Mesothelial cell of epicardium (in vitro differentiated cells): ENCODE measurements around the gene STK40. TPM values are rescaled to one million over a fixed set of nuclear protein-coding genes. Genes with fewer than 3 reads are reported as not detected.

Experiments used
- DNase-seq, 2 experiments: peaks; one replicate each; pipeline ENCODE4 v3.0.0; 2021; ENCODE audit warnings: low spot score in 2 of 2; ENCODE audit not compliant: unreplicated experiment in 2 of 2
- H3K27ac Mint-ChIP-seq: 2 replicates; pipeline ENCODE4 v1.8.0; 2021; ENCODE audit warnings: mixed read lengths
- H3K27me3 Mint-ChIP-seq: 2 replicates; pipeline ENCODE4 v1.8.0; 2021; ENCODE audit warnings: low read depth, mixed read lengths
- H3K36me3 Mint-ChIP-seq: 2 replicates; pipeline ENCODE4 v1.8.0; 2021; ENCODE audit warnings: mixed read lengths
- H3K4me1 Mint-ChIP-seq: 2 replicates; pipeline ENCODE4 v1.8.0; 2021; ENCODE audit warnings: mixed read lengths
- H3K4me3 Mint-ChIP-seq: 2 replicates; pipeline ENCODE4 v1.8.0; 2021; ENCODE audit warnings: mild to moderate bottlenecking, moderate library complexity, mixed read lengths
- H3K9me3 Mint-ChIP-seq: 2 replicates; pipeline ENCODE4 v1.8.0; 2021; ENCODE audit warnings: mixed read lengths
- CTCF ChIP-seq: fragments of 200-600 bp; sonication (generic); IDR thresholded peaks from one replicate; pipeline ENCODE4 v1.5.0; 2021; ENCODE audit warnings: antibody characterized with exemption; ENCODE audit not compliant: unreplicated experiment
- total RNA-seq: library from RNA; stranded (reverse); gene quantifications from 3 replicates; pipeline ENCODE4 v1.2.1, GENCODE V29; 2021

STK40 gene
- total RNA-seq, 1 donor from 2014 or later: 42.7 TPM

- H3K27ac Mint-ChIP-seq: no peak overlapping the region
- H3K4me1 Mint-ChIP-seq: peaks cover 22% of the 10 kb centered on the region
- no peak for DNase-seq
Observed at GRCh38 chr1:36391271-36391670, 5.5 kb upstream of the STK40 start.

GRCh38 chr1:36390411-36390810 is 4.7 kb upstream of the STK40 start:
- Mint-ChIP-seq H3K4me1 (peaks cover 23% of the 10 kb centered on the region), H3K27ac (no peak overlapping the region)

More at GRCh38 chr1:36391271-36391670, 5.5 kb upstream of the STK40 start:
- Mint-ChIP-seq H3K36me3 (peaks cover 14% of the 10 kb centered on the region), H3K4me3 (no peak overlapping the region), H3K9me3 (no peaks in the 10 kb centered on the region), H3K27me3 (no peaks in the 10 kb centered on the region)
- no peak for TF ChIP-seq CTCF

GRCh38 chr1:36389999-36390398 is 4.3 kb upstream of the STK40 start:
- TF ChIP-seq CTCF: no peak
- Mint-ChIP-seq H3K4me3 (no peak overlapping the region), H3K36me3 (peaks cover 14% of the 10 kb centered on the region), H3K9me3 (no peaks in the 10 kb centered on the region), H3K27ac (peak overlapping the region; percentile 39), H3K4me1 (peaks cover 24% of the 10 kb centered on the region), H3K27me3 (no peaks in the 10 kb centered on the region)
- DNase-seq: no peak

More at GRCh38 chr1:36390411-36390810, 4.7 kb upstream of the STK40 start:
- Mint-ChIP-seq H3K4me3 (no peak overlapping the region), H3K27me3 (no peaks in the 10 kb centered on the region), H3K36me3 (peaks cover 14% of the 10 kb centered on the region), H3K9me3 (no peaks in the 10 kb centered on the region)
- no peak for DNase-seq
- no peak for TF ChIP-seq CTCF

- Mint-ChIP-seq H3K27me3 (no peaks in the 10 kb centered on the region), H3K27ac (no peak overlapping the region), H3K9me3 (no peaks in the 10 kb centered on the region), H3K4me1 (peaks cover 32% of the 10 kb centered on the region), H3K4me3 (no peak overlapping the region), H3K36me3 (peaks cover 14% of the 10 kb centered on the region)
- TF ChIP-seq CTCF: no peak
- DNase-seq: no peak
Observed at GRCh38 chr1:36389261-36389660, 3.5 kb upstream of the STK40 start.

- Mint-ChIP-seq H3K36me3 (peaks cover 10% of the 10 kb centered on the region), H3K27ac (peak overlapping the region; percentile 97), H3K4me1 (peaks cover 33% of the 10 kb centered on the region), H3K27me3 (no peaks in the 10 kb centered on the region), H3K4me3 (peak overlapping the region; percentile 95), H3K9me3 (no peaks in the 10 kb centered on the region)
- no peak for DNase-seq
- no peak for TF ChIP-seq CTCF
Observed at GRCh38 chr1:36387141-36387949, 1.6 kb upstream of the STK40 start.
